ENCODE measurements around the gene KCP. TPM values are rescaled to one million over a fixed set of nuclear protein-coding genes. Genes with fewer than 3 reads are reported as not detected.

Gene KCP
- total RNA-seq, 1 experiment from 2014 or later: 2.7 TPM

GRCh38 chr7:128931190-128931798 is 20.8 kb upstream of the KCP start:
- Mint-ChIP-seq H3K4me3 (no peak overlapping the region), H3K27me3 (ENCODE audit: low read depth) (peaks cover 27% of the 10 kb centered on the region), H3K4me1 (0 out of 2 replicates have a peak, but pooled peaks cover 3% of the 10 kb centered on the region), H3K36me3 (no peaks in the 10 kb centered on the region; the same call in 1 of the 2 replicates), H3K9me3 (peaks cover 8% of the 10 kb centered on the region), H3K27ac (no peak overlapping the region)
- ChIA-PET POLR2A (no interaction called here), CTCF (interaction anchor here (0.6 to 2.3 kb wide), 3 partner anchors 16 to 160 kb away, joined by 3 to 10 read pairs (median 5); no protein-coding TSS in a partner anchor)
- ATAC-seq (no peak; the same call in 1 of the 2 replicates), DNase-seq (ENCODE audit: low spot score) (no peak)
- TF ChIP-seq MXD4 (CRISPR knock-in tag; IDR thresholded peaks at IDR 0.05; ENCODE audit: borderline replicate concordance): no peak
- no peak for TF ChIP-seq FOXP1 (CRISPR knock-in tag; IDR thresholded peaks at IDR 0.05; ENCODE audit: borderline replicate concordance)
- no peak for TF ChIP-seq NFATC4 (CRISPR knock-in tag; IDR thresholded peaks at IDR 0.05)
- no peak for TF ChIP-seq ESRRA (CRISPR knock-in tag; IDR thresholded peaks at IDR 0.05; ENCODE audit: borderline replicate concordance)
- TF ChIP-seq ATF1 (CRISPR knock-in tag; IDR thresholded peaks at IDR 0.05): no peak
- TF ChIP-seq SMAD4 (CRISPR knock-in tag; IDR thresholded peaks at IDR 0.05): no peak
- TF ChIP-seq SOX15 (CRISPR knock-in tag; IDR thresholded peaks at IDR 0.05): no peak

- Mint-ChIP-seq H3K4me3 (no peak overlapping the region), H3K27me3 (ENCODE audit: low read depth) (peaks cover 15% of the 10 kb centered on the region), H3K36me3 (no peaks in the 10 kb centered on the region; the same call in 1 of the 2 replicates), H3K9me3 (peaks cover 8% of the 10 kb centered on the region), H3K27ac (no peak overlapping the region), H3K4me1 (0 out of 2 replicates have a peak, but pooled peaks cover 3% of the 10 kb centered on the region)
- no peak for TF ChIP-seq ZNF281 (CRISPR knock-in tag; IDR thresholded peaks at IDR 0.05)
- TF ChIP-seq ZNF232 (CRISPR knock-in tag; IDR thresholded peaks at IDR 0.05): no peak
- no peak for TF ChIP-seq ESRRA (CRISPR knock-in tag; IDR thresholded peaks at IDR 0.05; ENCODE audit: borderline replicate concordance)
- no peak for TF ChIP-seq ETV6 (CRISPR knock-in tag; IDR thresholded peaks at IDR 0.05)
- TF ChIP-seq HMGA2 (CRISPR knock-in tag; IDR thresholded peaks at IDR 0.05): no peak
- TF ChIP-seq TEAD1 (CRISPR knock-in tag; IDR thresholded peaks at IDR 0.05): no peak
- TF ChIP-seq, protein P1, sequence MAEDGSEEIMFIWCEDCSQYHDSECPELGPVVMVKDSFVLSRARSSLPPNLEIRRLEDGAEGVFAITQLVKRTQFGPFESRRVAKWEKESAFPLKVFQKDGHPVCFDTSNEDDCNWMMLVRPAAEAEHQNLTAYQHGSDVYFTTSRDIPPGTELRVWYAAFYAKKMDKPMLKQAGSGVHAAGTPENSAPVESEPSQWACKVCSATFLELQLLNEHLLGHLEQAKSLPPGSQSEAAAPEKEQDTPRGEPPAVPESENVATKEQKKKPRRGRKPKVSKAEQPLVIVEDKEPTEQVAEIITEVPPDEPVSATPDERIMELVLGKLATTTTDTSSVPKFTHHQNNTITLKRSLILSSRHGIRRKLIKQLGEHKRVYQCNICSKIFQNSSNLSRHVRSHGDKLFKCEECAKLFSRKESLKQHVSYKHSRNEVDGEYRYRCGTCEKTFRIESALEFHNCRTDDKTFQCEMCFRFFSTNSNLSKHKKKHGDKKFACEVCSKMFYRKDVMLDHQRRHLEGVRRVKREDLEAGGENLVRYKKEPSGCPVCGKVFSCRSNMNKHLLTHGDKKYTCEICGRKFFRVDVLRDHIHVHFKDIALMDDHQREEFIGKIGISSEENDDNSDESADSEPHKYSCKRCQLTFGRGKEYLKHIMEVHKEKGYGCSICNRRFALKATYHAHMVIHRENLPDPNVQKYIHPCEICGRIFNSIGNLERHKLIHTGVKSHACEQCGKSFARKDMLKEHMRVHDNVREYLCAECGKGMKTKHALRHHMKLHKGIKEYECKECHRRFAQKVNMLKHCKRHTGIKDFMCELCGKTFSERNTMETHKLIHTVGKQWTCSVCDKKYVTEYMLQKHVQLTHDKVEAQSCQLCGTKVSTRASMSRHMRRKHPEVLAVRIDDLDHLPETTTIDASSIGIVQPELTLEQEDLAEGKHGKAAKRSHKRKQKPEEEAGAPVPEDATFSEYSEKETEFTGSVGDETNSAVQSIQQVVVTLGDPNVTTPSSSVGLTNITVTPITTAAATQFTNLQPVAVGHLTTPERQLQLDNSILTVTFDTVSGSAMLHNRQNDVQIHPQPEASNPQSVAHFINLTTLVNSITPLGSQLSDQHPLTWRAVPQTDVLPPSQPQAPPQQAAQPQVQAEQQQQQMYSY (CRISPR knock-in tag; IDR thresholded peaks at IDR 0.05): no peak
- TF ChIP-seq GRHL2 (CRISPR knock-in tag; IDR thresholded peaks at IDR 0.05; ENCODE audit: insufficient replicate concordance, severe bottlenecking): no peak
- TF ChIP-seq ZNF416 (CRISPR knock-in tag; IDR thresholded peaks at IDR 0.05): no peak
- TF ChIP-seq CREM (CRISPR knock-in tag; IDR thresholded peaks at IDR 0.05): no peak
- ChIA-PET POLR2A (no interaction called here), CTCF (interaction anchor here (1.3 kb wide), 1 partner anchor 18 kb away, joined by 4 read pairs; no protein-coding TSS in a partner anchor)
- DNase-seq (ENCODE audit: low spot score) (no peak), ATAC-seq (no peak)
Observed at GRCh38 chr7:128928882-128929788, 18.6 kb upstream of the KCP start.
